ENCODE data around the gene CORO2A. TPM values are rescaled to one million over a fixed set of nuclear protein-coding genes. Genes with fewer than 3 reads are reported as not detected.
"Not testable (repeated sequence)": the region's sequence is repeated elsewhere in the genome, so short reads cannot be mapped to it uniquely, and the experiment has no call there.

CORO2A gene
- total RNA-seq, 2 experiments from 2014 or later = 6.8 to 8.5 TPM

DNA sequence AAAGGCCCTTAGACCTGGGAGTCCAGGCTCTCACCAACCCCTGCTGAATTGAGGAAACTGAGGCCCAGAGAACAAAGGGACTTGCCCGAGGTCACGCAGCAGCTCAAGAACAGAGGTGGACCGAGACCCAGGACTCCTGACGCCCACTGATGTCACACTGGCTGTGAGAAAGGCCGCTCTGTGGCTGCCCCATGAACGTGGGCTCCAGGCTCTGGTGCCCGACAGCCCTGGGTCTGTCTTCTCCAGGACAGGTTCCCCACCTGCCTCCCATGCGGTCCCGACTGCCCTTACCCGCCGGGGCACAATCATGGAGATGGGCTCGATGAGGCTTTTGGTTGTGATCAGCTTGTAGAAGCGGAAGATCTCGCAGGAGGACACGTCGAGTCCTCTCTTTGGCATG lies 64.1 kb downstream of the CORO2A start:
- Mint-ChIP-seq H3K27me3 (no peaks in the 10 kb centered on the region), H3K4me3 (no peak overlapping the region), H3K36me3 (ENCODE audit: low read depth) (peaks cover 47% of the 10 kb centered on the region), H3K27ac (no peak overlapping the region), H3K4me1 (ENCODE audit: low read depth) (no peaks in the 10 kb centered on the region), H3K9me3 (no peaks in the 10 kb centered on the region)
- ATAC-seq (ENCODE audit: poor library complexity) (no peak), DNase-seq (no peak)
- ChIA-PET CTCF (interaction anchor here (0.6 kb wide), 1 partner anchor 130 kb away, joined by 4 read pairs; no protein-coding TSS in a partner anchor), POLR2A (interaction anchor here (0.7 to 2.5 kb wide), 2 partner anchors 10 to 68 kb away, joined by 3 to 6 read pairs; no protein-coding TSS in a partner anchor)
- TF ChIP-seq, protein P1, sequence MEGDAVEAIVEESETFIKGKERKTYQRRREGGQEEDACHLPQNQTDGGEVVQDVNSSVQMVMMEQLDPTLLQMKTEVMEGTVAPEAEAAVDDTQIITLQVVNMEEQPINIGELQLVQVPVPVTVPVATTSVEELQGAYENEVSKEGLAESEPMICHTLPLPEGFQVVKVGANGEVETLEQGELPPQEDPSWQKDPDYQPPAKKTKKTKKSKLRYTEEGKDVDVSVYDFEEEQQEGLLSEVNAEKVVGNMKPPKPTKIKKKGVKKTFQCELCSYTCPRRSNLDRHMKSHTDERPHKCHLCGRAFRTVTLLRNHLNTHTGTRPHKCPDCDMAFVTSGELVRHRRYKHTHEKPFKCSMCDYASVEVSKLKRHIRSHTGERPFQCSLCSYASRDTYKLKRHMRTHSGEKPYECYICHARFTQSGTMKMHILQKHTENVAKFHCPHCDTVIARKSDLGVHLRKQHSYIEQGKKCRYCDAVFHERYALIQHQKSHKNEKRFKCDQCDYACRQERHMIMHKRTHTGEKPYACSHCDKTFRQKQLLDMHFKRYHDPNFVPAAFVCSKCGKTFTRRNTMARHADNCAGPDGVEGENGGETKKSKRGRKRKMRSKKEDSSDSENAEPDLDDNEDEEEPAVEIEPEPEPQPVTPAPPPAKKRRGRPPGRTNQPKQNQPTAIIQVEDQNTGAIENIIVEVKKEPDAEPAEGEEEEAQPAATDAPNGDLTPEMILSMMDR (IDR thresholded peaks at IDR 0.05) = no peak
- Histone ChIP-seq H3K36me3 (ENCODE audit: insufficient read depth, low read length) (peaks cover 48% of the 10 kb centered on the region), H3K9me3 (ENCODE audit: control insufficient read depth in 1 of 2, insufficient read depth in 1 of 2, low read length in 2 of 2) (no peaks in the 10 kb centered on the region), H3K4me3 (ENCODE audit: low read length) (no peak overlapping the region), H3K27me3 (ENCODE audit: control insufficient read depth in 1 of 2, insufficient read depth in 2 of 2, low read length in 2 of 2) (no peaks in the 10 kb centered on the region), H3K4me1 (ENCODE audit: insufficient read depth, low read length) (peaks cover 4% of the 10 kb centered on the region), H3K27ac (ENCODE audit: low read depth in 1 of 2, low read length in 2 of 2) (no peak overlapping the region)
- intact Hi-C loops (cut with DNase I, micrococcal nuclease) = no loop called here

DNA sequence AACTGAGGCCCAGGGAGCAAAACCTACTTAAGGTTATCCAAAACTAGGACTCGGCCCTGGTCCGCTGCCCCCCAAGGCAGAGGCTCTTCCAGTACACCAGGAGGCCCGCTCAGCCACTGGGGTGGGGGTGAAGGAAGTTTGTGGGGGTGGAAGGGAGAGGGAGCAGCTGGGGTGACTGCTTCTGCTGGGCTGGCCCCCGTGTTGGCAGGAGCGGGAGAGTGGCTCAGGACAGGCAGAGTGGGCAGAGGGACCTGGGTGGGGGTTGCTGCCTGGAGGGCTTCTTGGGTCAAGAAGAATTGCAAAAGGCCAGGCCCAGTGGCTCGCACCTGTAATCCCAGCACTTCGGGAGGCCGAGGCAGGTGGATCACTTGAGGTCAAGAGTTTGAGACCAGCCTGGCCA lies 65.2 kb downstream of the CORO2A start:
- ChIA-PET POLR2A (interaction anchor here (2.5 kb wide), 1 partner anchor 9 kb away, joined by 6 read pairs; no protein-coding TSS in a partner anchor), CTCF (no interaction called here)
- no peaks in the 10 kb centered on the region for H3K27me3 ChIP-seq (ENCODE audit: control insufficient read depth in 1 of 2, insufficient read depth in 2 of 2, low read length in 2 of 2)
- Mint-ChIP-seq H3K4me1 (ENCODE audit: low read depth) (peaks cover 8% of the 10 kb centered on the region), H3K9me3 (no peaks in the 10 kb centered on the region), H3K27ac (no peak overlapping the region), H3K36me3 (ENCODE audit: low read depth) (peaks cover 36% of the 10 kb centered on the region), H3K27me3 (no peaks in the 10 kb centered on the region), H3K4me3 (no peak overlapping the region)
- no peak overlapping the region for H3K27ac ChIP-seq (ENCODE audit: low read depth in 1 of 2, low read length in 2 of 2)
- H3K4me1 ChIP-seq (ENCODE audit: insufficient read depth, low read length) = peaks cover 10% of the 10 kb centered on the region
- no peak for ATAC-seq (ENCODE audit: poor library complexity)
- no peak overlapping the region for H3K4me3 ChIP-seq (ENCODE audit: low read length)
- intact Hi-C loops (cut with DNase I, micrococcal nuclease) = no loop called here
- TF ChIP-seq, protein P1 (IDR thresholded peaks at IDR 0.05) = no peak
- no peak for DNase-seq
- no peaks in the 10 kb centered on the region for H3K9me3 ChIP-seq (ENCODE audit: control insufficient read depth in 1 of 2, insufficient read depth in 1 of 2, low read length in 2 of 2)
- peaks cover 37% of the 10 kb centered on the region for H3K36me3 ChIP-seq (ENCODE audit: insufficient read depth, low read length)

DNA sequence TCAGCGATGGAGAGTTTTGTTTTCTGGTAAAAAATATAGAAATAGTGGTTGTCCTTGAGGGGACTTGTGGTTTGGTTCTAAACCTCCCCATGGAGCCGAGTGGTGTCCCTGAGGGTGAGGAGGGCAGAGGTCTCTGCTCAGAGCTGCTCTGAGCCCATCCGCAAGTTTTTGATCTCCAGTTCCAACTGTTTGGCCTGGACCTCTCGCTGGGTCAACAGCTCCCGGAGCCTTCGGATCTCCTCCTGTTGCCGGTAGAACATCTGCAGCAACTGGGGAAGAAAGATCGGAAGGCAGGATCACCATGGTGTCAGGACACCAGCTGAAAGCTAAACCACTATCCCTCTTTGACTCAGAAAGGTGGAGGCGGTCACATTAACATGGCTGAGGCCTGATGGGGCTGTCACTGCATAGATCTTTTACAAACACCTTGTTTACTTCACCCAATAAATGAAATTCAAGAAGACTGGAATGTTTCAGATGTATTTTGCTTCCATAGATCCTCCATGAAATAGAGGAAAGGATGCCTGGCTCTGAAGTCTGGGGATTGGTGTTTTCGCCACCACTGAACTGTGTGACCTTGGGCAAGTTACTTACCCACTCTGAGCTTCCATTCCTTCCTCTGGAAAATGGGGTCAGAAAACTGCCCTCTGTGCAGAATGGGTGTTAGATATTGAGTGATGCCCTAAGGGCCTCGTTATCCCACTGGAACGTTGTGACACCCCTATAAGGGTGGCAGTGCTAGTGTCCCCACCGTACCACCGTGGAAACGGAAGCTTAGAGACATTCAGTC lies 67.6 kb downstream of the CORO2A start:
- peaks cover 32% of the 10 kb centered on the region for H3K4me1 Mint-ChIP-seq (ENCODE audit: low read depth)
- TF ChIP-seq, protein P1 (IDR thresholded peaks at IDR 0.05) = no peak
- Histone ChIP-seq H3K27ac (ENCODE audit: low read depth in 1 of 2, low read length in 2 of 2) (no peak overlapping the region), H3K9me3 (ENCODE audit: control insufficient read depth in 1 of 2, insufficient read depth in 1 of 2, low read length in 2 of 2) (no peaks in the 10 kb centered on the region), H3K4me1 (ENCODE audit: insufficient read depth, low read length) (peaks cover 32% of the 10 kb centered on the region), H3K36me3 (ENCODE audit: insufficient read depth, low read length) (peaks cover 31% of the 10 kb centered on the region), H3K27me3 (ENCODE audit: control insufficient read depth in 1 of 2, insufficient read depth in 2 of 2, low read length in 2 of 2) (no peaks in the 10 kb centered on the region), H3K4me3 (ENCODE audit: low read length) (no peak overlapping the region)
- H3K9me3 Mint-ChIP-seq = no peaks in the 10 kb centered on the region
- intact Hi-C loops (cut with DNase I, micrococcal nuclease) = loop anchor here in 1 of 2 experiments (2.0 to 5.0 kb wide), 2 partner anchors 66 to 713 kb away; partner anchors contain the start of gene TDRD7
- H3K4me3 Mint-ChIP-seq = no peak overlapping the region
- H3K27ac Mint-ChIP-seq = no peak overlapping the region
- ATAC-seq (ENCODE audit: poor library complexity) = no peak
- peaks cover 23% of the 10 kb centered on the region for H3K36me3 Mint-ChIP-seq (ENCODE audit: low read depth)
- CTCF ChIA-PET = no interaction called here
- no peak for DNase-seq
- H3K27me3 Mint-ChIP-seq = no peaks in the 10 kb centered on the region
- POLR2A ChIA-PET = interaction anchor here (0.8 to 1.4 kb wide), 2 partner anchors 16 kb away, joined by 3 read pairs; no protein-coding TSS in a partner anchor

DNA sequence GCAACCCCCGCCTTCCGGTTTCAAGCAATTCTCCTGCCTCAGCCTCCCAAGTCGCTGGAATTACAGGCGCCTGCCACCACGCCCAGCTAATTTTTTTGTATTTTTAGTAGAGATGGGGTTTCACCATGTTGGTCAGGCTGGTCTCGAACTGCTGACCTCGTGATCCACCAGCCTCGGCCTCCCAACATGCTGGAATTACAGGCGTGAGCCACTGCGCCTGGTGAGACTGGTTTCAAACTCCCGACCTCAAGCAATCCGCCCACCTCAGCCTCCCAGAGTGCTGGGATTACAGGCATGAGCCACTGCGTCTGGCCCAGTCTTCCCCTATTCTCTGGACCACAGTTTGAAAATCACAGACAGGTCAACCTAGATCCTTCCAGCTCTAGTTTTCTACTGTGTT lies 68.3 kb downstream of the CORO2A start:
- peaks cover 21% of the 10 kb centered on the region for H3K36me3 Mint-ChIP-seq (ENCODE audit: low read depth)
- H3K9me3 ChIP-seq (ENCODE audit: control insufficient read depth in 1 of 2, insufficient read depth in 1 of 2, low read length in 2 of 2); H3K27me3 ChIP-seq (ENCODE audit: control insufficient read depth in 1 of 2, insufficient read depth in 2 of 2, low read length in 2 of 2); H3K4me3 Mint-ChIP-seq; H3K27ac Mint-ChIP-seq; ATAC-seq (ENCODE audit: poor library complexity); H3K27me3 Mint-ChIP-seq; H3K27ac ChIP-seq (ENCODE audit: low read depth in 1 of 2, low read length in 2 of 2); H3K4me3 ChIP-seq (ENCODE audit: low read length); DNase-seq; H3K9me3 Mint-ChIP-seq; CTCF ChIA-PET: not testable (repeated sequence)
- POLR2A ChIA-PET = interaction anchor here (0.8 kb wide), 1 partner anchor 16 kb away, joined by 3 read pairs; no protein-coding TSS in a partner anchor
- intact Hi-C loops (cut with DNase I, micrococcal nuclease) = loop anchor here in 1 of 2 experiments (2.0 to 5.0 kb wide), 2 partner anchors 67 to 712 kb away; partner anchors contain the start of gene TDRD7
- Histone ChIP-seq H3K4me1 (ENCODE audit: insufficient read depth, low read length) (peaks cover 35% of the 10 kb centered on the region), H3K36me3 (ENCODE audit: insufficient read depth, low read length) (peaks cover 26% of the 10 kb centered on the region)
- H3K4me1 Mint-ChIP-seq (ENCODE audit: low read depth) = peaks cover 37% of the 10 kb centered on the region
